PFSK-1 (cell line): Measurements from ENCODE around the gene PLK5.

Experiments used
- FOXP2 ChIP-seq: optimal IDR thresholded peaks from 2 replicates; pipeline ENCODE3; 2011; ENCODE audit warnings: borderline replicate concordance, control low read depth, inconsistent platforms; ENCODE audit not compliant: insufficient read depth; ENCODE audit errors: extremely low read length, extremely low read depth
- POLR2AphosphoS5 ChIP-seq: IDR thresholded peaks from 2 replicates; pipeline ENCODE4 v1.6.1; 2012; ENCODE audit warnings: low read depth, mild to moderate bottlenecking, control low read depth, low read length, moderate library complexity
- REST ChIP-seq, 2 experiments: IDR thresholded peaks; 2 replicates each; pipeline versions ENCODE4 v1.6.1 to v1.8.0; 2011 to 2012; ENCODE audit warnings: low read depth in 2 of 2, low read length in 2 of 2, control low read depth in 1 of 2, inconsistent platforms in 1 of 2, mild to moderate bottlenecking in 1 of 2, moderate library complexity in 1 of 2; ENCODE audit not compliant: insufficient read depth in 1 of 2
- SIN3A ChIP-seq: IDR thresholded peaks from 2 replicates; pipeline ENCODE4 v1.6.1; 2012; ENCODE audit warnings: mild to moderate bottlenecking, low read length, moderate library complexity, borderline replicate concordance; ENCODE audit not compliant: insufficient read depth
- TAF1 ChIP-seq: IDR thresholded peaks from 2 replicates; pipeline ENCODE4 v1.6.1; 2012; ENCODE audit warnings: low read length, control low read depth, borderline replicate concordance; ENCODE audit not compliant: insufficient read depth

The PLK5 gene

GRCh38 chr19:1571358-1571757 lies 47.5 kb downstream of the PLK5 start:
- TF ChIP-seq FOXP2 = no peak
- no peak for TF ChIP-seq SIN3A
- TF ChIP-seq POLR2AphosphoS5 = no peak
- no peak for TF ChIP-seq REST (IDR thresholded peaks at IDR 0.05; ENCODE audit: insufficient read depth in 1 of 2, low read depth in 2 of 2, low read length in 2 of 2)
- TF ChIP-seq TAF1 = no peak

- TF ChIP-seq FOXP2 = no peak
- TF ChIP-seq SIN3A = no peak
- TF ChIP-seq REST (IDR thresholded peaks at IDR 0.05; ENCODE audit: insufficient read depth in 1 of 2, low read depth in 2 of 2, low read length in 2 of 2) = no peak
- TF ChIP-seq TAF1 = no peak
- no peak for TF ChIP-seq POLR2AphosphoS5
Observed at GRCh38 chr19:1572795-1573194, 48.9 kb downstream of the PLK5 start.

GRCh38 chr19:1574354-1575136 lies 50.7 kb downstream of the PLK5 start:
- TF ChIP-seq SIN3A (no peak), REST (IDR thresholded peaks at IDR 0.05; ENCODE audit: insufficient read depth in 1 of 2, low read depth in 2 of 2, low read length in 2 of 2) (no peak), POLR2AphosphoS5 (0 out of 2 replicates have a peak, but pooled peaks have one; percentile 7)

- TF ChIP-seq SIN3A = no peak
- no peak for TF ChIP-seq FOXP2
- no peak for TF ChIP-seq REST (IDR thresholded peaks at IDR 0.05; ENCODE audit: insufficient read depth in 1 of 2, low read depth in 2 of 2, low read length in 2 of 2)
- peak; percentile 23; the same call in 1 of the 2 replicates for TF ChIP-seq POLR2AphosphoS5
Observed at GRCh38 chr19:1575323-1576241, 51.7 kb downstream of the PLK5 start.
